Stomach (tissue), 9 donors: ENCODE data around the gene BIVM. TPM values are rescaled to one million over a fixed set of nuclear protein-coding genes. Genes with fewer than 3 reads are reported as not detected.

ENCODE experiments used
- DNase-seq, 2 donors: peaks; one replicate each; pipeline versions ENCODE4 v3.0.0 to v3.0.0-alpha.2; 2013 to 2019
- H3K27ac ChIP-seq, 5 donors: fragments of 200-600 bp in 4 of 5; sonication (generic) in 4 of 5; one replicate each; pipeline ENCODE4 v1.5.1; 2013 to 2019; ENCODE audit warnings: mild to moderate bottlenecking in 1 of 5, moderate library complexity in 1 of 5
- H3K27me3 ChIP-seq, 3 donors: fragments of 200-600 bp; sonication (generic); one replicate each; pipeline ENCODE4 v1.5.1; 2017 to 2019; ENCODE audit warnings: mixed run types in 1 of 3
- H3K36me3 ChIP-seq, 4 donors: fragments of 200-600 bp; sonication (generic); 1 replicate in 3 of 4; 2 replicates in 1 of 4; pipeline ENCODE4 v1.5.1; 2016 to 2019
- H3K4me1 ChIP-seq, 4 donors: fragments of 200-600 bp; sonication (generic); one replicate each; pipeline ENCODE4 v1.5.1; 2016 to 2019
- H3K4me3 ChIP-seq, 4 donors: fragments of 200-600 bp; sonication (generic) in 3 of 4; one replicate each; pipeline ENCODE4 v1.5.1; 2016 to 2019; ENCODE audit warnings: mild to moderate bottlenecking in 1 of 4
- H3K9me3 ChIP-seq, 4 donors: fragments of 200-600 bp; sonication (generic); one replicate each; pipeline ENCODE4 v1.5.1; 2016 to 2019
- EP300 ChIP-seq: sonication (generic); formaldehyde crosslinking; IDR thresholded peaks from one replicate; pipeline ENCODE4 v1.6.1; 2017; ENCODE audit warnings: antibody characterized with exemption
- POLR2A ChIP-seq, 4 donors: fragments of 450-650 bp; IDR thresholded peaks; one replicate each; pipeline ENCODE4 v1.6.1; 2016; ENCODE audit warnings: antibody characterized with exemption in 4 of 4, control low read depth in 2 of 4, mild to moderate bottlenecking in 1 of 4, moderate library complexity in 1 of 4
- POLR2AphosphoS5 ChIP-seq, 3 donors: sonication (generic); formaldehyde crosslinking; IDR thresholded peaks; one replicate each; pipeline ENCODE4 v1.6.1; 2016; ENCODE audit warnings: antibody characterized with exemption in 3 of 3
- WGBS, 5 donors: extraction: QIAGEN DNeasy Blood & Tissue Kit in 3 of 5; methylation state at CpG; one replicate each; pipeline versions ENCODE4 v1.1.5 to v1.1.7; 2013 to 2018; 5-methylcytosine and 5-hydroxymethylcytosine counted together
- intact Hi-C: fragments of 100-400 bp; cut with DNase I; formaldehyde crosslinking; loops from one replicate; pipeline ENCODE4 v1.15.1; 2023; ENCODE audit warnings: low total_unique reads
- polyA plus RNA-seq, 3 donors: library from polyadenylated mRNA; stranded (reverse); fragments of 200-250 nt; gene quantifications; one replicate each; pipeline ENCODE4 v1.2.3, GENCODE V29; 2013
- total RNA-seq, 5 donors: library from RNA; depleted of rRNA; stranded (reverse); fragments of >200 nt; gene quantifications; one replicate each; pipeline versions ENCODE4 v1.1.0 to v1.2.3, GENCODE V29; 2014 to 2016
- TF ChIP-seq, protein P1 (sequence below), 7 experiments: fragments of 450-650 bp in 4 of 7; fragments of 200-600 bp in 3 of 7; sonication (generic) in 3 of 7; IDR thresholded peaks; one replicate each; pipeline ENCODE4 v1.5.1; 2016 to 2019; ENCODE audit warnings: antibody characterized with exemption in 7 of 7, control low read depth in 2 of 7, mild to moderate bottlenecking in 1 of 7
- donor health status: healthy with polysubstance abuse.
- donor health status: Bipolar disorder and iron deficiency.
- donor health status: healthy.

BIVM gene
- total and polyA plus RNA-seq, 8 donors, result 2.6 to 82.9 (median 14.4) TPM

DNA sequence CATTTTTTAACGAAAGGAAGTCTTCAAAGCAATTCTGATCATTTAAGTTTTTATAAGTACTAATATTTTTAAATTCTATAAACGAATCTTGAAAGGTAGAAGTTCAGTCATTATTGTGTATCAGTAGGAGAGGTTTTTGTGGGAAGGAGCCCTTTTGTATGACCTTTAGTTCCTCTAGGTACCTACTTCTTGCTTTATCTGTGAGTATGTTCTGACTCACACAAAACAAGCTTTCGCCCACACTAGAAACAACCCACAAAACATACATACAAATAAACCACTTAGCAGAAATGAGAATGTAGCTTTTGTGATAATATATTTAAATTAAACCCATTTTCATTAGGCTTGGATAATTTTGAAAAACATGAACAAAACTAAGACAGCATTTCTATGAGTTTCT is 74.7 kb downstream of the BIVM start:
- Histone ChIP-seq H3K4me1 (peaks cover 0 to 41% (median 22%) of the 10 kb centered on the region in 4 donors), H3K36me3 (peaks cover 24 to 77% (median 70%) of the 10 kb centered on the region in 4 donors), H3K4me3 (no peak overlapping the region), H3K27ac (peak overlapping the region in 1 of 5 donors; percentile 53), H3K9me3 (no peaks in the 10 kb centered on the region), H3K27me3 (no peaks in the 10 kb centered on the region)
- intact Hi-C loops, result no loop called here
- DNase-seq, result no peak
- TF ChIP-seq POLR2A (IDR thresholded peaks at IDR 0.05) (no peak), POLR2AphosphoS5 (IDR thresholded peaks at IDR 0.05) (no peak), EP300 (no peak)
- TF ChIP-seq, protein P1, sequence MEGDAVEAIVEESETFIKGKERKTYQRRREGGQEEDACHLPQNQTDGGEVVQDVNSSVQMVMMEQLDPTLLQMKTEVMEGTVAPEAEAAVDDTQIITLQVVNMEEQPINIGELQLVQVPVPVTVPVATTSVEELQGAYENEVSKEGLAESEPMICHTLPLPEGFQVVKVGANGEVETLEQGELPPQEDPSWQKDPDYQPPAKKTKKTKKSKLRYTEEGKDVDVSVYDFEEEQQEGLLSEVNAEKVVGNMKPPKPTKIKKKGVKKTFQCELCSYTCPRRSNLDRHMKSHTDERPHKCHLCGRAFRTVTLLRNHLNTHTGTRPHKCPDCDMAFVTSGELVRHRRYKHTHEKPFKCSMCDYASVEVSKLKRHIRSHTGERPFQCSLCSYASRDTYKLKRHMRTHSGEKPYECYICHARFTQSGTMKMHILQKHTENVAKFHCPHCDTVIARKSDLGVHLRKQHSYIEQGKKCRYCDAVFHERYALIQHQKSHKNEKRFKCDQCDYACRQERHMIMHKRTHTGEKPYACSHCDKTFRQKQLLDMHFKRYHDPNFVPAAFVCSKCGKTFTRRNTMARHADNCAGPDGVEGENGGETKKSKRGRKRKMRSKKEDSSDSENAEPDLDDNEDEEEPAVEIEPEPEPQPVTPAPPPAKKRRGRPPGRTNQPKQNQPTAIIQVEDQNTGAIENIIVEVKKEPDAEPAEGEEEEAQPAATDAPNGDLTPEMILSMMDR (IDR thresholded peaks at IDR 0.05), result no peak
- 26 to 38% (median 33%) methylated on average over 3 of the region's 3 CpGs for WGBS, 5 donors

DNA sequence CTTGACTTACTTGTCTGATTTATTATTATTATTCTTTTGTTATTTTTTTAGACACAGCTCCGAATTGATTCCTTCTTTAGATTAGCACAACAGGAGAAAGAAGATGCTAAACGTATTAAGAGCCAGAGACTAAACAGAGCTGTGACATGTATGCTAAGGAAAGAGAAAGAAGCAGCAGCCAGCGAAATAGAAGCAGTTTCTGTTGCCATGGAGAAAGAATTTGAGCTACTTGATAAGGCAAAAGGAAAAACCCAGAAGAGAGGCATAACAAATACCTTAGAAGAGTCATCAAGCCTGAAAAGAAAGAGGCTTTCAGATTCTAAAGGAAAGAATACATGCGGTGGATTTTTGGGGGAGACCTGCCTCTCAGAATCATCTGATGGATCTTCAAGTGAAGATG is 76.3 kb downstream of the BIVM start:
- TF ChIP-seq EP300 (no peak), POLR2A (IDR thresholded peaks at IDR 0.05) (no peak), POLR2AphosphoS5 (IDR thresholded peaks at IDR 0.05) (no peak)
- TF ChIP-seq, protein P1 (IDR thresholded peaks at IDR 0.05), result no peak
- no peaks in the 10 kb centered on the region for H3K27me3 ChIP-seq
- no peaks in the 10 kb centered on the region for H3K9me3 ChIP-seq
- no peak overlapping the region for H3K4me3 ChIP-seq
- H3K4me1 ChIP-seq, result peaks cover 0 to 32% (median 18%) of the 10 kb centered on the region in 4 donors
- no peak for DNase-seq
- intact Hi-C loops, result no loop called here
- H3K36me3 ChIP-seq, result peaks cover 24 to 67% (median 61%) of the 10 kb centered on the region in 4 donors
- no peak overlapping the region for H3K27ac ChIP-seq
- WGBS, 5 donors, result 81 to 89% (median 86%) methylated on average over 4 of the region's 4 CpGs

DNA sequence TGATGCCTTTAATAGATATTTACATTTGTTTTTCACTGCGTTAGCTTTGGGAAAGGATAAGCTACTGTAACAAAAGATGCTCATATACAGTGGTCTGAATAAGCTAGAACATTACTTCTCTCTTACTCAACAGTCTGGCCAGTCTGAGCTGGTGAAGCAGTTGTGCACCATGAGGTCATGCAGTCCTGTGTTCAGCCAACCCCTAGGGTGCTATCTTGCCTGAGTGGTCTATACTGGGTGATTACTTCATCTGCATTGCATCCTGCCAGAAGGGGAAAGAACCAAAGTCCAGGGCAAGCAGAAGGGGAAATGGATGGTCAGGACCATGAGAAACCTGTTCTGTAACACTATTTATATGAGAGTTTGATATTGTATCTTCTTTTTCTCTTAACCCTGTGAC is 78.4 kb downstream of the BIVM start:
- no peaks in the 10 kb centered on the region for H3K9me3 ChIP-seq
- H3K4me3 ChIP-seq, result no peak overlapping the region
- TF ChIP-seq EP300 (no peak), POLR2AphosphoS5 (IDR thresholded peaks at IDR 0.05) (no peak)
- TF ChIP-seq, protein P1 (IDR thresholded peaks at IDR 0.05), result no peak
- WGBS, 5 donors, result 88 to 100% (median 92%) methylated on average over 1 of the region's 1 CpG
- intact Hi-C loops, result no loop called here
- no peak overlapping the region for H3K27ac ChIP-seq
- no peaks in the 10 kb centered on the region for H3K27me3 ChIP-seq
- H3K36me3 ChIP-seq, result peaks cover 19 to 66% (median 53%) of the 10 kb centered on the region in 4 donors
- H3K4me1 ChIP-seq, result peaks cover 0 to 14% (median 4%) of the 10 kb centered on the region in 4 donors
- no peak for DNase-seq

DNA sequence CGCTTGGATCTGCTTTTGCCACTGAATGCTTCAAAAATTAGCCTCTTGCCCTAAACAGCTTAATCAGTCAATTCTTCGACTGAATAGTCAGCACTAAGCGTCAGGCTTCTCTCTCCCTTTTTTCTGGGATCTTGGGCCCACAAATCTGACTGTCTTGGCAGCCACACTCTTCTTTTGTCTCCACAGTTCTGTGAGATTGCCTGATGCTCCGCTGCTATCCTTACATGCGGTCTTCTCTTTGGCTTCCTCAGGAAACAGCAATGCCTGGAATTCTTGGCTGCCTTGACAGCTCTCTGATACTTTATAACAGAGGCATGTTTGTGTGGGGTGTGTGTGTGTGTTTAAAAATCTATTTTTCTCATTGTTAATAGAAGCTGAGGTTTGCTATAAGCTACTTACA is 79.6 kb downstream of the BIVM start:
- 66 to 88% (median 80%) methylated on average over 5 of the region's 5 CpGs for WGBS, 5 donors
- TF ChIP-seq EP300 (no peak), POLR2A (IDR thresholded peaks at IDR 0.05) (no peak), POLR2AphosphoS5 (IDR thresholded peaks at IDR 0.05) (no peak)
- TF ChIP-seq, protein P1 (IDR thresholded peaks at IDR 0.05), result no peak

More for the DNA sequence above, 79.6 kb downstream of the BIVM start:
- Histone ChIP-seq H3K9me3 (no peaks in the 10 kb centered on the region), H3K27me3 (no peaks in the 10 kb centered on the region), H3K27ac (no peak overlapping the region), H3K4me3 (no peak overlapping the region), H3K36me3 (peaks cover 16 to 60% (median 43%) of the 10 kb centered on the region in 4 donors), H3K4me1 (peaks cover 0 to 3% (median 0%) of the 10 kb centered on the region in 4 donors)
- DNase-seq, result peak in 1 of 2 donors; percentile 30
- intact Hi-C loops, result no loop called here
